ENCODE results near the gene ZNF488.

Gene ZNF488

DNA sequence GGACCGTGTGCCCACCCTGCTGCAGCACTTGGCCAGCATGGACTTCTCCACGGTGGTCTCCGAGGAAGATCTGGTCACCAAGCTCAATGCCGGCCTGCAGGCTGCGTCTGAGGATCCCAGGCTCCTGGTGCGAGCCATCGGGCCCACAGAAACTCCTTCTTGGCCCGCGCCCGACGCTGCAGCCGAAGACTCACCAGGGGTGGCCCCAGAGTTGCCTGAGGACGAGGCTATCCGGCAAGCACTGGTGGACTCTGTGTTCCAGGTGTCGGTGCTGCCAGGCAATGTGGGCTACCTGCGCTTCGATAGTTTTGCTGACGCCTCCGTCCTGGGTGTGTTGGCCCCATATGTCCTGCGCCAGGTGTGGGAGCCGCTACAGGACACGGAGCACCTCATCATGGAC lies 34.6 kb downstream of the ZNF488 start:
- no peak for DNase-seq (ENCODE audit: low read depth in 2 of 2)

- DNase-seq (ENCODE audit: low read depth in 2 of 2) = no peak
Measured at GRCh38 chr10:47348661-47349470, 35.2 kb downstream of the ZNF488 start.

GRCh38 chr10:47348138-47348651 lies 35.9 kb downstream of the ZNF488 start, which contains the start of gene RBP3:
Gene RBP3 (plus strand): TSS chr10:47348363. CDS start chr10:47348485, 122 bp downstream.
- DNase-seq (ENCODE audit: low read depth in 2 of 2) = no peak

GRCh38 chr10:47347303-47347675 lies 36.8 kb downstream of the ZNF488 start:
- DNase-seq (ENCODE audit: low read depth in 2 of 2) = no peak

DNA sequence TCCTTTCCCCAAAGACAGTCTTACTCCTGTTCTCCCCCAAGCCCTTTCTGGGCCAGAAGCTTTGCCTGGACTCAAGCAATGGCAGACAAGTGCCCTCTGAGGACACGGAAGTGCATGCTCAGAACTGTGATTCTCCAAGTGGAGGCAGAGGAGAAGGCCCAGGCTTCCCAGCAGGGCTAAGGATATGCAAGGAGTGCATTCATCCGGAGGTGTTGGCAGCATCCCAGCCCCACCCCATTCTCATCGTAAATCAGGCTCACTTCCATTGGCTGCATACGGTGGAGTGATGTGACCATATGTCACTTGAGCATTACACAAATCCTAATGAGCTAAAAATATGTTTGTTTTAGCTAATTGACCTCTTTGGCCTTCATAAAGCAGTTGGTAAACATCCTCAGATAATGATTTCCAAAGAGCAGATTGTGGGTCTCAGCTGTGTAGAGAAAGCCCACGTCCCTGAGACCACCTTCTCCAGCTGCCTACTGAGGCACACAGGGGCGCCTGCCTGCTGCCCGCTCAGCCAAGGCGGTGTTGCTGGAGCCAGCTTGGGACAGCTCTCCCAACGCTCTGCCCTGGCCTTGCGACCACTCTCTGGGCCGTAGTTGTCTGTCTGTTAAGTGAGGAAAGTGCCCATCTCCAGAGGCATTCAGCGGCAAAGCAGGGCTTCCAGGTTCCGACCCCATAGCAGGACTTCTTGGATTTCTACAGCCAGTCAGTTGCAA lies 37.4 kb downstream of the ZNF488 start:
- no peak for DNase-seq (ENCODE audit: low read depth in 2 of 2)

- no peak for DNase-seq (ENCODE audit: low read depth in 2 of 2)
Measured at GRCh38 chr10:47344996-47345870, 38.9 kb downstream of the ZNF488 start.

DNA sequence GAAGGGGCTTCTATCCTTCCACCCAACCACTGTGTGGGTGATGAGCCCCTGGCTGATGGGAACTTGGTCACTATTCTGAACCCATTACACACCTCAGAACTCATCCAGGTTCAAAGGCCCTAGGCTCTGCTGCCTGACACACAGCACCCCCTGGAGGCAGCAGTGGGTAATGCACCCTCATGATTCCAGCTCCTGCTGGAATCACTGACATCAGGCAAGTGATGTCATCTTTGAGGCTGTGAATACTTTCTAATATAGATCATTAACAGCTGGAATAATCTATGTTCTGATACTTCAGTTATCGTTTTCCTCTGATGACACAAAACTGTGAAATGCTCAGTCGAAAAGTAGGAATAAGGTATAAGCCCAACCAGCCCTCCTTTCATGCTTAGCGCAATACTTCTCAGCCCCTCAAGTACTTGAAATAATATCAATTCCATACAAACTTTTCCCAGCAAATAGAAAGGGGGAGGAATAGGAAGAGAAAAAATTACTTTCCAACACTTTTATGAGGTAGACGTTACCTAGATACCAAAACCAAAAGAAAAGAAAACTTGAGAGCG lies 43.4 kb downstream of the ZNF488 start:
- peak; percentile 67 to 68 for DNase-seq (ENCODE audit: low read depth in 2 of 2)

- no peak for DNase-seq (ENCODE audit: low read depth in 2 of 2)
Measured at GRCh38 chr10:47339759-47340607, 44.1 kb downstream of the ZNF488 start.

- no peak for DNase-seq (ENCODE audit: low read depth in 2 of 2)
Measured at GRCh38 chr10:47339186-47339735, 44.8 kb downstream of the ZNF488 start.

GRCh38 chr10:47337310-47337709 lies 46.8 kb downstream of the ZNF488 start:
- DNase-seq (ENCODE audit: low read depth in 2 of 2) = no peak

DNA sequence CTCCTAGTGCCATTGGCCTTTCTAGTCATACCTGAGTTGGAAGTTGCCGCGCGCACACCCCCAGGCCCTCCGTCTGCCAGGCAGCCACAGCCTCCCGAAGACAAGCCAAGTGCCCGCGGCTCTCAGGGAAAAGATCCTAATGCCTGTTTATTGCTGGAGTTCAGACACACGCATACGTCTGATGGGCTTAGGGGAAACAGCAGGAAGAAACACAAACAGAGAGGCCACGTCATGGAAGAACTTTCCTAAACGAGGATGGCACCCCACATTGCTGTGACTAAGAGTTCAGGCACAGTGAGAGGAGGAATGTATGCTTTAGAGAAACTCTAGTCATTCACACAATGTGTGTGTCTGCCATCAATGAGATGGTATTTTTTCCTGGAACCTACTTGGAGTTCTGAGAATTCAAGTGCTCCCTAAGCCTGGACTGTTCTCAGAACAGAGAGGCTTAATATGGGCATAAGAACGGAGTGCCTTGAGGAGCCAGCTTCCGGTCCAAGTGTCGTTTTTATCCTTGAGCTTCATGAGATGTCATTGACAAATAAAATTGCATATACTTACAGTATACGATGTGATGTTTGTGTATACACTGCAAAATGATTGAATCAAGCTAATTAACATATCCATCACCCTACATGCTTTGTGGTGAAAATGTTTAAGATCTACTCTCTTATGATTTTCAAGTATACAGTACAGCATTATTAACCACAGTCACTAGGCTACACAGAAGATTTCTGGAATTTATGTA lies 47.5 kb downstream of the ZNF488 start:
- DNase-seq (ENCODE audit: low read depth in 2 of 2) = no peak

- DNase-seq (ENCODE audit: low read depth in 2 of 2) = no peak
Measured at GRCh38 chr10:47335906-47336305, 48.2 kb downstream of the ZNF488 start.

GRCh38 chr10:47334466-47335295 lies 49.4 kb downstream of the ZNF488 start:
- DNase-seq (ENCODE audit: low read depth in 2 of 2) = no peak

- DNase-seq (ENCODE audit: low read depth in 2 of 2) = no peak
Measured at GRCh38 chr10:47333532-47333931, 50.6 kb downstream of the ZNF488 start.

DNA sequence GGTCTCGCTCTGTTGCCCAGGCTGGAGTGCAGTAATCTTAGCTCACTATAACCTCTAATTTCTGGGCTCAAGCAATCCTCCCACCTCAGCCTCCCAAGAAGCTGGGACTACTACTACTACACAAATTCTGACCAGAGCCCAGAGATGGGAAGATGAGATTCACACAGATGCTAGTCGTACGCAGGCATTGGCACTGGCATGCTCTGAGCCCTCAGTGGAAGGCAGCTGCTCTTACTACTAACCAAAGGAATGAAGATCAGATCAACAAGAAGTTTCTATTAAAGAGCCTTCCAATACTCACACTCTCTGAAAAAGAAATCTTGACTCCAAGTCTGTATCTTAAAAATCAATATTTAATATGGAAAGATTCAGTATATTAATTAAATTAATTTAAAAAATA lies 51.1 kb downstream of the ZNF488 start:
- no peak for DNase-seq (ENCODE audit: low read depth in 2 of 2)

GRCh38 chr10:47332371-47332770 lies 51.7 kb downstream of the ZNF488 start:
- DNase-seq (ENCODE audit: low read depth in 2 of 2) = no peak

- DNase-seq (ENCODE audit: low read depth in 2 of 2) = no peak
Measured at GRCh38 chr10:47331954-47332353, 52.1 kb downstream of the ZNF488 start.

DNA sequence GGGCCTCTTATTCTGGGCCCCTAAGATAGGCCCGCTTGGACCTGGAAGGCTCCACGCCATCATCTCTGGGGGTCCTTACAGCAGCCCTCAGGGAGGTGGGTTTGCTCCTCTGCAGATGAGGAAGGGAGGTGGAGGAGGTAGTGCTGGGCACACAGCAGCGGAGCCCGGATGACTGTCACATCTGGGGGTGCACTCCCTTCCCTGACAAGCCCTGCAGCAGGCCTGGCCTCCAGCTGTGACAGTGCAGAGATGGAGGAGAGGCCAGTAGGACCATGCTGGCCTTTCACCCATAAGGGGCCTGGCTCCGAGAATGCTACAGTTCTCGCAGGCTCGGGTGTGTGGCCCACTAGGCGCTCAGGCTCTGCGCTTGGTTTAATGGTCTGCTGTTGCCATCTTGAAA lies 52.6 kb downstream of the ZNF488 start:
- DNase-seq (ENCODE audit: low read depth in 2 of 2) = no peak

DNA sequence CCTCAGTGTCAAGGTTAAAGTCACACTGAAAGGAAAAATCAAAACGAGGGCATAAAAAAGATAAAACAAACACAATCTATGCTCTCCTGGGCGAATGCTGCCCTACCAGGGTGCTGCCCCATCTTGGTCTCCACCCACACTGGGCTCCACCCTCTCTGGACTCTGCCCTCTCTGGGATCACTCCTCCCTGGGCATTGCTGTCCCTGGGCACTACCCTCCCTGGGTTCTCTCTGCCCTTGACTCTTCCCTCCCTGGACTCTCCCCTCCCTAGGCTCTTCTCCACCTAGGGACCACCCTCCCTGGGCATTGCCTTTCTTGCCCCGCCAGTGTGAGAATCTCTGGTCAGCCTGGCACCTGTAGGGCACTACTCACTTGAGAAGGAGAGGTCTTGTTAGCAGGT lies 53.3 kb downstream of the ZNF488 start:
- no peak for DNase-seq (ENCODE audit: low read depth in 2 of 2)

All from activated CD4-positive, alpha-beta T cell treated with anti-CD3 and anti-CD28 coated beads for 24 hours (primary cell).